MM.1S (cell line): ENCODE measurements around the gene GPR82.

Source experiments
- DNase-seq: peaks from one replicate; pipeline ENCODE4 v3.0.0-alpha.2; 2015
- H2AFZ ChIP-seq: fragments of 300-600 bp; sonication (generic); 2 replicates; pipeline ENCODE4 v1.6.0; 2016; ENCODE audit warnings: antibody characterized with exemption, low read length
- H3F3A ChIP-seq: fragments of 300-600 bp; sonication (generic); 2 replicates; pipeline ENCODE4 v1.6.1; 2016; ENCODE audit warnings: mild to moderate bottlenecking, antibody characterized with exemption, low read length, moderate library complexity, mixed read lengths; ENCODE audit not compliant: insufficient read depth
- H3K27ac ChIP-seq: fragments of 300-600 bp; sonication (generic); 2 replicates; pipeline ENCODE4 v1.5.1; 2016; ENCODE audit warnings: mild to moderate bottlenecking, low read length
- H3K27me3 ChIP-seq: fragments of 300-600 bp; sonication (generic); replicated peaks from 2 replicates; pipeline ENCODE4 v1.6.0; 2016; ENCODE audit warnings: low read length; ENCODE audit not compliant: insufficient read depth
- H3K36me3 ChIP-seq: fragments of 300-600 bp; sonication (generic); replicated peaks from 2 replicates; pipeline ENCODE4 v1.6.1; 2016; ENCODE audit warnings: mild to moderate bottlenecking, low read length, mixed read lengths; ENCODE audit not compliant: insufficient read depth
- H3K4me1 ChIP-seq: fragments of 300-600 bp; sonication (generic); 2 replicates; pipeline ENCODE4 v1.6.1; 2016; ENCODE audit warnings: low read length, mixed read lengths
- H3K4me2 ChIP-seq: fragments of 300-600 bp; sonication (generic); 2 replicates; pipeline ENCODE4 v1.6.0; 2016; ENCODE audit warnings: low read depth, low read length
- H3K4me3 ChIP-seq: fragments of 300-600 bp; sonication (generic); 2 replicates; pipeline ENCODE4 v1.5.1; 2016; ENCODE audit warnings: low read length, mixed read lengths
- H3K79me2 ChIP-seq: fragments of 300-600 bp; sonication (generic); 2 replicates; pipeline ENCODE4 v1.6.1; 2016; ENCODE audit warnings: mixed run types, low read length, mixed read lengths
- H3K9ac ChIP-seq: fragments of 300-600 bp; sonication (generic); 2 replicates; pipeline ENCODE4 v1.6.1; 2016; ENCODE audit warnings: low read length, mixed read lengths
- H3K9me2 ChIP-seq: fragments of 300-600 bp; sonication (generic); replicated peaks from 2 replicates; pipeline ENCODE4 v1.6.1; 2016; ENCODE audit warnings: mild to moderate bottlenecking, low read length, mixed read lengths; ENCODE audit not compliant: insufficient read depth
- H3K9me3 ChIP-seq: fragments of 300-600 bp; sonication (generic); replicated peaks from 2 replicates; pipeline ENCODE4 v1.6.1; 2016; ENCODE audit warnings: mild to moderate bottlenecking, low read length, mixed read lengths; ENCODE audit not compliant: insufficient read depth
- H4K20me1 ChIP-seq: fragments of 300-600 bp; sonication (generic); 2 replicates; pipeline ENCODE4 v1.6.1; 2016; ENCODE audit warnings: mild to moderate bottlenecking, low read length, moderate library complexity, mixed read lengths; ENCODE audit not compliant: insufficient read depth
- EZH2 ChIP-seq: fragments of 300-600 bp; sonication (generic); optimal IDR thresholded peaks from 2 replicates; pipeline ENCODE3; 2017; ENCODE audit warnings: low read depth, mild to moderate bottlenecking, antibody characterized with exemption, low read length, mixed read lengths
- EZH2phosphoT487 ChIP-seq: fragments of 300-600 bp; sonication (generic); IDR thresholded peaks from 2 replicates; pipeline ENCODE4 v1.6.1; 2018; ENCODE audit warnings: antibody characterized with exemption, low read length
- TF ChIP-seq, protein P1 (sequence below): fragments of 300-600 bp; sonication (generic); IDR thresholded peaks from 2 replicates; pipeline ENCODE4 v1.5.1; 2016; ENCODE audit warnings: antibody characterized with exemption, low read length, mixed read lengths

GPR82 gene

DNA sequence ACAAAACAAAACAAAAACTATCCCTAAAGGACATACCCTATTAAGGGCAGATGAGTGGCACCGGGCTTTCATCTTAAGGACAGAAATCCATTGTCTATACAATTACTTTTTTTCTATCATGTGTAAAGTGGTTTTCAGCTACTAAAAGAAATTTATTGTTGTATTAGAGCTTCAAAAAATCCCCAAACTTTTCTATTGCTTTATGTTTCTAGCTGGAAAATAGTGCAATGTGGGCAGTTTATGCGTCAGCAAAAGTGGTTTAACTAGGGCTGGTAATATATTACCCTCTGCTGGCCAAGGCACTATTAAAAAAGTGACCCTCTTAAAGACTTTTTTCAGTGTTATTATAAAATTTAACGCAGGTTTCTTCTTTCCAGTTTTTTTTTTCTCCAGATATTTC is 15.5 kb upstream of the GPR82 start:
- Histone ChIP-seq H3K27ac (no peak overlapping the region), H3K4me2 (no peak overlapping the region), H3K4me1 (peaks cover 8% of the 10 kb centered on the region), H2AFZ (no peak overlapping the region), H3K9ac (no peak overlapping the region), H3K27me3 (no peaks in the 10 kb centered on the region), H3K9me3 (no peaks in the 10 kb centered on the region), H3F3A (no peaks in the 10 kb centered on the region), H3K4me3 (no peak overlapping the region), H4K20me1 (no peaks in the 10 kb centered on the region), H3K9me2 (no peaks in the 10 kb centered on the region), H3K36me3 (no peaks in the 10 kb centered on the region), H3K79me2 (no peaks in the 10 kb centered on the region)
- no peak for DNase-seq
- TF ChIP-seq EZH2 (no peak), EZH2phosphoT487 (no peak)
- TF ChIP-seq, protein P1, sequence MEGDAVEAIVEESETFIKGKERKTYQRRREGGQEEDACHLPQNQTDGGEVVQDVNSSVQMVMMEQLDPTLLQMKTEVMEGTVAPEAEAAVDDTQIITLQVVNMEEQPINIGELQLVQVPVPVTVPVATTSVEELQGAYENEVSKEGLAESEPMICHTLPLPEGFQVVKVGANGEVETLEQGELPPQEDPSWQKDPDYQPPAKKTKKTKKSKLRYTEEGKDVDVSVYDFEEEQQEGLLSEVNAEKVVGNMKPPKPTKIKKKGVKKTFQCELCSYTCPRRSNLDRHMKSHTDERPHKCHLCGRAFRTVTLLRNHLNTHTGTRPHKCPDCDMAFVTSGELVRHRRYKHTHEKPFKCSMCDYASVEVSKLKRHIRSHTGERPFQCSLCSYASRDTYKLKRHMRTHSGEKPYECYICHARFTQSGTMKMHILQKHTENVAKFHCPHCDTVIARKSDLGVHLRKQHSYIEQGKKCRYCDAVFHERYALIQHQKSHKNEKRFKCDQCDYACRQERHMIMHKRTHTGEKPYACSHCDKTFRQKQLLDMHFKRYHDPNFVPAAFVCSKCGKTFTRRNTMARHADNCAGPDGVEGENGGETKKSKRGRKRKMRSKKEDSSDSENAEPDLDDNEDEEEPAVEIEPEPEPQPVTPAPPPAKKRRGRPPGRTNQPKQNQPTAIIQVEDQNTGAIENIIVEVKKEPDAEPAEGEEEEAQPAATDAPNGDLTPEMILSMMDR, result no peak

DNA sequence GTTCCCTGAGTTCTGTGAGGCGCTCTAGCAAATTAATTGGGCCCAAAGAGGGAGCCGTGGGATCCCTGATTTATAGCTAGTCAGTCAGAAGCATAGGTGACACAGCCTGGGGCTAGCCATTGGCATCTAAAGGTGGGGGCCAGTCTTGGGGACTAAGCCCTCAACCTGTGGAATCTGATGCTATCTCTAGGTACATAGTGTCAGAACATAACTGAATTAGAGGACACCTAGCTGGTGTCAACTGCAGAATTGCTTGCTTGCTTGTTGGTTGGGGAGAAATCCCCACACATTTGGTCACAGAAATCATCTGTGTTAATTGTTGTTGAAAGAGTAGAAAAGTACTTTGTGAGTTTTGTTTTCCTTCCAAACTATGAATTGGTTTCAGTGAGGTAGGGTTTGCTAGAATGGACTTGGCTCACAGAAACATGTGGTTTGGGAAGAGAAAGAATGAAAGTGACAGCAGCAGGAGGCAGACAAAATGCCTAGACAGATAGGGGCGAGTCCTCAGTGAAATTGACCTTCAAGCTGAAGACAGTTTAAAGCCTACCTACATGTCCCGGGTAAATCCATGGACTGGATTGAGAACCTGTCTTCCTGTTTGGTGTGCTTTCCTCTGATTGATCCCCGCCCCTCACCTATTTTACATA is 12.8 kb upstream of the GPR82 start:
- no peaks in the 10 kb centered on the region for H3K27me3 ChIP-seq
- H2AFZ ChIP-seq, result no peak overlapping the region
- TF ChIP-seq EZH2phosphoT487, result no peak
- H3K4me3 ChIP-seq, result no peak overlapping the region
- H3F3A ChIP-seq, result no peaks in the 10 kb centered on the region
- H3K9ac ChIP-seq, result no peak overlapping the region
- no peak overlapping the region for H3K27ac ChIP-seq
- H3K4me1 ChIP-seq, result 0 out of 2 replicates have a peak, but pooled peaks cover 1% of the 10 kb centered on the region
- no peaks in the 10 kb centered on the region for H3K79me2 ChIP-seq
- H3K36me3 ChIP-seq, result no peaks in the 10 kb centered on the region
- H4K20me1 ChIP-seq, result no peaks in the 10 kb centered on the region
- no peaks in the 10 kb centered on the region for H3K9me3 ChIP-seq
- no peak for DNase-seq
- no peaks in the 10 kb centered on the region for H3K9me2 ChIP-seq
- H3K4me2 ChIP-seq, result no peak overlapping the region

DNA sequence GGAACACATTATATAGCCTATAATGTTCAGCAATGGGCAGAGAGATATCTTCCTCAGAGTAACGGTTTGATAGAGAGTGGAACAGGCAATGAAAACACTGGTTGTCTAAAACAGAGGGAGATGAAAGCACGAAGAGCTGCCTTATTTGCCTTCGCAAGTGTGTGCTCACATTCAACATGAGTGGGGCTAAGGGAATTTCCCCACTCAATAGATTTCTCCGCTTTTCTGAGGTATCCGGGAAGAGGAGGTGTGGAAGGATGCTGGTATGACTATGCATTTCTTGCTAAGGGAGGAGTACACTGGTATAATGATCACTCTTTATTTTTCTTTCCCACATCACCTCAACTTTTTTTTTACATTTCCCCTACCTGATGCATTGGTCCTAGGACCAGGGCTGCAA is 7.8 kb upstream of the GPR82 start:
- H3F3A ChIP-seq, result no peaks in the 10 kb centered on the region

More for the DNA sequence above, 7.8 kb upstream of the GPR82 start:
- H4K20me1 ChIP-seq, result no peaks in the 10 kb centered on the region
- no peaks in the 10 kb centered on the region for H3K36me3 ChIP-seq
- H3K9me2 ChIP-seq, result no peaks in the 10 kb centered on the region
- no peak for DNase-seq
- no peaks in the 10 kb centered on the region for H3K27me3 ChIP-seq
- no peak overlapping the region for H3K9ac ChIP-seq
- no peaks in the 10 kb centered on the region for H3K9me3 ChIP-seq
- no peak overlapping the region for H3K27ac ChIP-seq
- no peak overlapping the region for H2AFZ ChIP-seq
- no peak overlapping the region for H3K4me3 ChIP-seq
- H3K79me2 ChIP-seq, result no peaks in the 10 kb centered on the region
- TF ChIP-seq, protein P1, result no peak
- TF ChIP-seq EZH2, result no peak
- no peak for TF ChIP-seq EZH2phosphoT487
- no peaks in the 10 kb centered on the region for H3K4me1 ChIP-seq
- no peak overlapping the region for H3K4me2 ChIP-seq
